ENCODE data around the gene SLC22A4.

The SLC22A4 gene

GRCh38 chr5:132334812-132335211 lies 40.6 kb downstream of the SLC22A4 start:
- no peak for DNase-seq (ENCODE audit: low spot score)
- no peak for FAIRE-seq

- no peak for FAIRE-seq
- no peak for DNase-seq (ENCODE audit: low spot score)
Measured at GRCh38 chr5:132335402-132335801, 41.2 kb downstream of the SLC22A4 start.

GRCh38 chr5:132339502-132339901 lies 45.3 kb downstream of the SLC22A4 start:
- DNase-seq (ENCODE audit: low spot score), result no peak
- no peak for FAIRE-seq

- FAIRE-seq, result no peak
- no peak for DNase-seq (ENCODE audit: low spot score)
Measured at GRCh38 chr5:132342291-132343180, 48.3 kb downstream of the SLC22A4 start.

- DNase-seq (ENCODE audit: low spot score), result no peak
- FAIRE-seq, result no peak
Measured at GRCh38 chr5:132344775-132345514, 50.8 kb downstream of the SLC22A4 start.

GRCh38 chr5:132353486-132353995 lies 59.3 kb downstream of the SLC22A4 start:
- no peak for DNase-seq (ENCODE audit: low spot score)
- FAIRE-seq, result no peak

GRCh38 chr5:132354381-132355139 lies 60.4 kb downstream of the SLC22A4 start:
- DNase-seq (ENCODE audit: low spot score), result no peak
- no peak for FAIRE-seq

GRCh38 chr5:132355140-132355765 lies 61.1 kb downstream of the SLC22A4 start:
- no peak for FAIRE-seq

GRCh38 chr5:132358775-132359174 lies 64.6 kb downstream of the SLC22A4 start:
- no peak for FAIRE-seq
- DNase-seq (ENCODE audit: low spot score), result no peak

More at GRCh38 chr5:132355140-132355765, 61.1 kb downstream of the SLC22A4 start:
- no peak for DNase-seq (ENCODE audit: low spot score)

GRCh38 chr5:132362086-132362485 lies 67.9 kb downstream of the SLC22A4 start:
- FAIRE-seq, result no peak
- DNase-seq (ENCODE audit: low spot score), result no peak

- DNase-seq (ENCODE audit: low spot score) (peak; percentile 89), FAIRE-seq (peak; percentile 81)
Measured at GRCh38 chr5:132363431-132364112, 69.4 kb downstream of the SLC22A4 start.

GRCh38 chr5:132364319-132364718 lies 70.1 kb downstream of the SLC22A4 start:
- DNase-seq (ENCODE audit: low spot score), result no peak
- FAIRE-seq, result no peak

GRCh38 chr5:132365213-132365612 lies 71.0 kb downstream of the SLC22A4 start:
- DNase-seq (ENCODE audit: low spot score) (no peak), FAIRE-seq (no peak)

- DNase-seq (ENCODE audit: low spot score) (no peak), FAIRE-seq (no peak)
Measured at GRCh38 chr5:132368186-132368585, 74.0 kb downstream of the SLC22A4 start.

- peak; percentile 6 for DNase-seq (ENCODE audit: low spot score)
- FAIRE-seq, result peak; percentile 79
Measured at GRCh38 chr5:132369007-132369473, 74.8 kb downstream of the SLC22A4 start.

- DNase-seq (ENCODE audit: low spot score), result peak; percentile 36
- no peak for FAIRE-seq
Measured at GRCh38 chr5:132369474-132370180, 75.4 kb downstream of the SLC22A4 start, which contains the start of gene SLC22A5. Gene SLC22A5, plus strand, starts transcription at chr5:132369710. Its CDS starts 263 bp downstream, at chr5:132369973.

GRCh38 chr5:132370181-132370970 lies 76.2 kb downstream of the SLC22A4 start:
- DNase-seq (ENCODE audit: low spot score) (no peak), FAIRE-seq (no peak)

GRCh38 chr5:132370971-132371602 lies 76.9 kb downstream of the SLC22A4 start:
- FAIRE-seq (no peak), DNase-seq (ENCODE audit: low spot score) (no peak)
